Mesodermal cell (in vitro differentiated cells): ENCODE results near the gene AP1S3.
"Not testable (repeated sequence)": the region's sequence is repeated elsewhere in the genome, so short reads cannot be mapped to it uniquely, and the experiment has no call there.

Experiments
- H3K27ac ChIP-seq: 2 replicates; pipeline ENCODE4 v1.7.0; 2013; ENCODE audit warnings: mild to moderate bottlenecking, low read depth, low read length, moderate library complexity; ENCODE audit not compliant: severe bottlenecking
- H3K36me3 ChIP-seq: 2 replicates; pipeline ENCODE4 v1.7.1; 2013; ENCODE audit warnings: mild to moderate bottlenecking, low read length, moderate library complexity; ENCODE audit not compliant: control insufficient read depth, insufficient read depth
- H3K4me1 ChIP-seq: one replicate; pipeline ENCODE4 v1.7.1; 2013; ENCODE audit warnings: mild to moderate bottlenecking, low read length; ENCODE audit not compliant: insufficient read depth, control insufficient read depth, poor library complexity, severe bottlenecking
- H3K4me3 ChIP-seq: 2 replicates; pipeline ENCODE4 v1.7.0; 2013; ENCODE audit warnings: low read length, control low read depth, mild to moderate bottlenecking; ENCODE audit not compliant: insufficient read depth, poor library complexity, severe bottlenecking; ENCODE audit errors: extremely low read depth
- H3K9me3 ChIP-seq: 2 replicates; pipeline ENCODE4 v1.7.1; 2013; ENCODE audit warnings: mild to moderate bottlenecking, low read length, moderate library complexity; ENCODE audit not compliant: control insufficient read depth
- WGBS, 2 experiments: methylation state at CpG; one replicate each; pipeline ENCODE4 v1.1.5; 2013; ENCODE audit warnings: missing lambda C conversion rate in 2 of 2; ENCODE audit not compliant: insufficient coverage in 2 of 2; 5-methylcytosine and 5-hydroxymethylcytosine counted together

The AP1S3 gene

DNA sequence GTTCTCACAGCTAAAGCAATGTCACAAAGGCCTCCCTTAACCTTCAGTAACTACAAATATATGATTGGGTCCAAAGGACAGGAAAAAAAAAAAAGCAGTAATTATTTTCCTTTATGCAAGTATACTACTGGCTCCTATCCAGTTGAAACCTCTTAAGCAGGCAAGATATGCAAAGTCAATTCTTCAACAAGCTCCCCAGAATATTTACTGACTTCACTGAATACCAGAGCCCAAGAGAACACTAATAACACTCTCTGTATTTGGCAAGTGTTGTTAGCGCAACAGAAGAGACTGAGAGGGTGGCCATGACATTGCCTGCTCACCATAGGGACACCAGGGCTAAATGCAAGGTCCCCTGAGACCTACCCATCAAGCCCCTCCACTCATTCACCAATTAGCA, 74.5 kb downstream of the AP1S3 start:
- peaks cover 27% of the 10 kb centered on the region for H3K4me1 ChIP-seq
- no peak overlapping the region for H3K27ac ChIP-seq
- WGBS, 2 experiments: no CpG with 5 or more reads among the region's 1 CpG
- no peak overlapping the region for H3K4me3 ChIP-seq
- no peaks in the 10 kb centered on the region for H3K9me3 ChIP-seq
- no peaks in the 10 kb centered on the region for H3K36me3 ChIP-seq

DNA sequence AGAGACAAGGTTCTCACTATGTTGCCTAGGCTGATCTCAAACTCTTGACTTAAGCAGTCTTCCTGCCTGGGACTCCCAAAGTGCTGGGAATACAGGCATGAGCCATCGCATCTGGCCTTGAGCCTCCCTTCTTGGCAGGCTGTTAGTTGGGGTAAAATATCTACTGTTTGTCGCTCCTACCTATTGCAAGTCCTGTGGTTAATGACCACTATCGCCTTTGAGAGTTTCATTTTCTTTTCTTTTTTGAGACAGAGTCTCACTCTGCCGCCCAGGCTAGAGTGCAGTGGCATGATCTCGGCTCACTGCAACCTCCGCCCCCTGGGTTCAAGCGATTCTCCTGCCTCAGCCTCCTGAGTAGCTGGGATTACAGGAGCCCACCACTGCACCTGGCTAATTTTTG, 75.6 kb downstream of the AP1S3 start:
- H3K4me1 ChIP-seq: peaks cover 25% of the 10 kb centered on the region
- H3K27ac ChIP-seq, H3K4me3 ChIP-seq, H3K36me3 ChIP-seq, H3K9me3 ChIP-seq: not testable (repeated sequence)
- 82 to 100% methylated on average over 4 to 6 of the region's 7 CpGs for WGBS, 2 experiments

DNA sequence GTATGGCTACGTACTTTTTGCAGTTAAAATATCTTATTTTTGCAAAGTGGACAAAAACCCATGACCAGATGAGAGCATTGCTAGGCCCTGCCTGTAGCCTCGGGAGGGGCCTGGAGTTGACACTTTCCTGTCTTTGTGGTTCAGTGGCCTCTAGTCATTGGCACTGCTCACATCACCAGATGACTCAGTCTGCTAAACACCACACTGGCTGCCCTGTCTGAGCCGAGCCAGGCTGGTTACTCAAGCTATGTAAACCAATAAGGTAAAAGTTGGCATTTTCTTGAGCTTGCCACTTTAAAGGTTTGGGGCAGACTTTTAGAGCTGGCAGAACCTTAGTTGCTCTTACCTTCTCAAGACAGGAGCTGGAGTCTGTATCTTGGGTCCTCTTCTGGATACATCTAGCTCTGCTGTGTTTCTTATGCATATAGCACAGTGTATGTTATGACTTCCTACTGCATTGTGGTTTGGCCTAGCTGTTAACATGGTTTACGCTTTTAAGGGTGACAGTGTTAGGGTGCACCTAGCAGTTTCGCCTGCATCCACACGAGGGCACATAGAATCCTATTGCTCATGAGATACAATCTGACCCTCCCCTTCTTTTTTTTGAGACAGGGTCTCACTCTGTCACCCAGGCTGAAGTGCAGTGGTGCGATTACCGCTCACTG, 76.4 kb downstream of the AP1S3 start:
- 65 to 84% methylated on average over 4 to 7 of the region's 8 CpGs for WGBS, 2 experiments
- peaks cover 25% of the 10 kb centered on the region for H3K4me1 ChIP-seq
- no peaks in the 10 kb centered on the region for H3K9me3 ChIP-seq
- H3K27ac ChIP-seq: no peak overlapping the region
- H3K36me3 ChIP-seq: no peaks in the 10 kb centered on the region
- H3K4me3 ChIP-seq: no peak overlapping the region

DNA sequence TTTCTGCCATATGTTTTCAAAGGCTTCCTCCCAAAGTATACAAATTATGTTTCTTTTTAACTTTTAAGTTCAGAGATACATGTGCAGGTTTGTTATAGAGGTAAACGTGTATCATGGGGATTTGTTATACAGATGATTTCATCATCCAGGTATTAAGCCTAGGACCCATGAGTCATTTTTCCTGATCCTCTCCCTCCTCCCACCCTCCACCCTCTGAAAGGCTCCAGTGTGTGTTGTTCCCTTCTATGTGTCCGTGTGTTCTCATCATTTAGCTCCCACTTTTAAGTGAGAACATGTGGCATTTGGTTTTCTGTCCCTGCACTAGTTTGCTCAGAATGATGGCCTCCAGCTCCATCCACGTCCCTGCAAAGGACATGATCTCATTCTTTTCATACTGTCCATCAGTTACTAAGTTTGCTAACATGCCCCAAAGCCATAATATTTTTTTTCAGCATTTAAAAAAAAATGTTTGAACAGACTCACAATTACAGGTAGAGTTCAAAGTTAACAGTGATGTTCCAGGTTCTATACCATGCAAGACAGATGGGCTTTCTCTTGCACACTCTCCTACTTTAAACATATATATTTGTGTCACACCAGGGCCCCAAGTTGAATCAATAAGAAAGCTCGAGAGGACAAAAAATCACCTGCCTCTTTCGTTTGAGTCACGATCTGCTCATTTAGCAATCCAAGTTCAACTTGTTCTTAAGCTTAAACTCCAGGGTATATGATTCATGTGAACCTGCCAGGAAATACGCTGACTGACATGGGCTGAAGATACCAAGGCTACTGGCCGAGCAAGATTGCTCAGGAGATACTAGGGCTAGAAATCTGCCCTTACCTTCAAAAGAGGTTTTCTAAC, 77.6 kb downstream of the AP1S3 start:
- Histone ChIP-seq H3K9me3 (no peaks in the 10 kb centered on the region), H3K36me3 (no peaks in the 10 kb centered on the region), H3K27ac (no peak overlapping the region), H3K4me3 (no peak overlapping the region), H3K4me1 (peaks cover 18% of the 10 kb centered on the region)
- 77 to 78% methylated on average over 7 of the region's 8 CpGs for WGBS, 2 experiments

DNA sequence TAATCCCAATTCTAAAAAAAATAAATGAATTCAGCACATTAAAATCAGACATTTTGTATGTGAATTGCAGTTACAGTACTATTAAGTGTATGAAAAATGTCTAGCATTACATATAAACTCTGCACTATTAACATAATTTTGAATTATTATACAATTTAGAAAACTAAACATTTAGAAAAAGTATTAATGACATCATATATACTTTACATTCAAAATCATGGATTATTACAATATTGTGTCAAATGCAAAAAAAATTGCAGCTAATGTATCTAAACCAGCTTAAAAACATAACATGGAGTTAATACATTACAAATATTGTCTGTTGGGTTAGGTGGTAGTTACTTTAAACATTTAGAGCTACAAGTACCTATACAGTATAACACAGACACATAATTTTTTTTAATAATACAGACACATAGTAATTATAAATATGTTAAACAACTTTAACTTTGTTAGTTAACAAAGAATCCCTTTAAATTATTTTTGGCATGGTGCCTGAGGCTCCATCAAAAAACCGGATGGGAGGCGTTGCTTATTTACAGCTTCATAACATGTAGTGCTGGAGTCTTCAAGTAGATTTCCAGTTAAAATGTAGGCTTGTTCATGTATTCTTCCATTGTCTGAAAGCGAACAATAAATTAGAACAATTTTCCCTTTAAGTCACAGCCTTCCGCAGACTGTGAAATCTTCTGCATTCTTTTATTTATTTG, 79.1 kb downstream of the AP1S3 start:
- no peak overlapping the region for H3K4me3 ChIP-seq
- H3K27ac ChIP-seq: no peak overlapping the region
- H3K9me3 ChIP-seq: no peaks in the 10 kb centered on the region
- H3K36me3 ChIP-seq: no peaks in the 10 kb centered on the region
- peaks cover 18% of the 10 kb centered on the region for H3K4me1 ChIP-seq
- WGBS, 2 experiments: 100% methylated on average over 2 of the region's 4 CpGs

DNA sequence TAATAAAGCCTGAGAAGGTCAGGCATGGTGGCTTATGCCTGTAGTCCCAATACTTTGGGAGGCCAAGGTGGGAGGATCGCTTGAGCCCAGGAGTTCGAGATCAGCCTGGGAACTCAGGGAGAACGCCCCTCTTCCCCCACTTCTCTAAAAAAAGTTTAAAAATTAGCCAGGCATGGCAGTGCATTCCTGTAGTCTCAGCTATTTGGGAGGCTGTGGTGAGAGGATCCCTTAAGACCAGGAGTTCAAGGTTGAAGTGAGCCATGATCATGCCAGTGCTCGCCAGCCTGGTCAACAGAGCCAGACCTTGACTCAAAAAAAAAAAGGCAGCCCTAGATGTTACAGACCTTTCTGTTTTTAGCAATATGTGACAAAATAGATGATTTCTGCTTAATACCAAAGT, 83.4 kb downstream of the AP1S3 start:
- no peak overlapping the region for H3K27ac ChIP-seq
- 92 to 95% methylated on average over 2 to 4 of the region's 4 CpGs for WGBS, 2 experiments
- no peaks in the 10 kb centered on the region for H3K36me3 ChIP-seq
- no peak overlapping the region for H3K4me3 ChIP-seq
- H3K9me3 ChIP-seq: no peaks in the 10 kb centered on the region
- no peaks in the 10 kb centered on the region for H3K4me1 ChIP-seq

DNA sequence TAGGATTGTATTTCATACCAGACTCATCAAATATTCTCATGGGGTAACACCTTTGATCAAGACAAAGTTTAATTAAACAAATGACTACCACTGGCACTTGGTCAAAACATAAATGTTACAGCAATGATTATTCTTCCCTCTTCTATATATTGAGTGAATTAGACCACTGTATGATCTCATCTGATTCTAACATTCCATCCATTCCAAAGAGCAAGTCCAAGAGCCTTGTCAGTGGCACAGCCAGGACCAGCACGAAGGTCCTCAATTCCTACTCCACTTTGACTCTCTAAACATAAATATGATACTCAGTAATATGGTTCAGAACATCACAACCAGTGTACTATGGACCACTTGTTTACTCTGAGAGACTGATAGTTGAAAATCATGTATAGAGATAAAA, 86.4 kb downstream of the AP1S3 start:
- Histone ChIP-seq H3K9me3 (no peaks in the 10 kb centered on the region), H3K27ac (no peak overlapping the region), H3K36me3 (no peaks in the 10 kb centered on the region), H3K4me3 (no peak overlapping the region), H3K4me1 (no peaks in the 10 kb centered on the region)
- no CpG with 5 or more reads among the region's 1 CpG for WGBS, 2 experiments

DNA sequence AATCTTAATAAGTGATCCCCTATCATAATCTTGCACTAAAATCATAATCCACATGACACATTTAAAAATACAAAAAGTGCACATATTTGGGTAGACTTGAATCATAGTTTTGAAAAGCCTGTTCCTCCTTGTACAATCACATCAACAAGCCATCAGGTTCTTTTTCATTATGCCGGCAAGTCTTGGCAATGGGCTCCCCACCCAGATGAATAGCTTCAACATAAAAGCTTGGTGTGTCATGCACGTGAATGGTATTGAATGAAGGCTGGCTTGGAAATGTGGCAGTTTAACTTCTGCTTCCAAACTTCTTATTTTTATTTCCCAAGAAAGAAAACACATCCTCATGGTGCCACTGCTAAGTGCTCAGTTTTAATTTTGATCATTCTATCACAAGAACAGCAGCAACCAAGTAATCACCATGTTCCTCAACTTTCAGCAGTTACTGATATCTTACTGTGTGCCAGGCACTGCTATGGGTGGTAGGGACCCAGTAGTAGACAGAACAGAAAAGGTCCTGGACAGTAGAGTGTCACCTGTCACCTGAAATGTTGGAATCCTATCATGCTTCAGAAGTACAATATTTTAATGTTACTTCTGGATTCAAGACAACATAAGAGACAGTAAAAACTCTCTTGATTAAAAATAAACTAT, 89.9 kb downstream of the AP1S3 start:
- H3K4me3 ChIP-seq: no peak overlapping the region
- no peaks in the 10 kb centered on the region for H3K4me1 ChIP-seq
- no peaks in the 10 kb centered on the region for H3K36me3 ChIP-seq
- H3K27ac ChIP-seq: no peak overlapping the region
- H3K9me3 ChIP-seq: no peaks in the 10 kb centered on the region
- WGBS, 2 experiments: 100% methylated on average over 1 of the region's 2 CpGs; no CpG with 5 or more reads in 1 of the 2 experiments

DNA sequence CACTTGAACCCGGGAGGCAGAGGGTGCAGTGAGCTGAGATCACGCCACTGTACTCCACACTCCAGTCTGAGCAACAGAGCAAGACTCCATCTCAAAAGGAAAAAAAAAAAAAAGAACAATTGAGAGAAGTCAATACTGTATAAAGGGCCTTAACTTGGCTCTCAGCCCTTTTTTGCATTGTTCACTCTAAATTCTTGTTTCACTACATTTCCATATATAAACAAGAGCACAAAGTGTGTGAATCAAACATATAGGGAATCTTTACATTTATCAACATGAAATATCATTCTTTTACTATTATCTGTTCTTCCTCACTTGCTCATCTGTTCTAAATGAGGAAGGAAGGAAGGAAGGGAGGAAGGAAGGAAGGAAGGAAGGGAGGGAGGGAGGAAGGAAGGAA, 90.8 kb downstream of the AP1S3 start:
- no peak overlapping the region for H3K27ac ChIP-seq
- H3K4me1 ChIP-seq: no peaks in the 10 kb centered on the region
- no peak overlapping the region for H3K4me3 ChIP-seq
- 100% methylated on average over 2 of the region's 2 CpGs; no CpG with 5 or more reads in 1 of the 2 experiments for WGBS, 2 experiments
- H3K9me3 ChIP-seq: no peaks in the 10 kb centered on the region
- H3K36me3 ChIP-seq: no peaks in the 10 kb centered on the region

DNA sequence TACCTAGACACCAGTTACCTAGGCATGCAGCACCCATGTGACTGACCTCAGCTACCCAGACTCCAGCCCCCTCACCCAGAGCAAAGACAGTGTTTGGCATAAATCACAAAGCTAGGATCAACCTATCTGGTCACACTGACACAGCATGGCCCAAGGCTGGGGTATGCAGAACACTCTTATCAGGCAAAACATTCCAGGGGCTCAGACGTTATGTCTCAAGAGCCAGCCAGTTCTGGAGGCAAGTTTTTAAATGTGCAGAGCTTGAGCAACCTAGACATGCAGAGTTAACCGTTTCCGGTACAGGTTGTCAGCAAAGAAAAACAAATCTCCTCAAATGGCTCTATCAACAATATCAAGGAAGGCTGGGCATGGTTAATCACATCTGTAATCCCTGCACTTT, 92.8 kb downstream of the AP1S3 start:
- Histone ChIP-seq H3K27ac (no peak overlapping the region), H3K9me3 (no peaks in the 10 kb centered on the region), H3K36me3 (no peaks in the 10 kb centered on the region), H3K4me1 (no peaks in the 10 kb centered on the region), H3K4me3 (no peak overlapping the region)
- 50 to 70% methylated on average over 1 to 3 of the region's 3 CpGs for WGBS, 2 experiments
